SU-DHL-6 (cell line): ENCODE measurements around the gene SEZ6L2.

Experiments
- EZH2phosphoT487 ChIP-seq: fragments of 200-600 bp; sonication (generic), shearing (Covaris generic); conservative IDR thresholded peaks from 2 replicates; pipeline ENCODE4 v1.6.1; 2018; ENCODE audit warnings: mild to moderate bottlenecking, antibody characterized with exemption, low read length, moderate library complexity, mixed read lengths
- TF ChIP-seq, protein P1 (sequence below): fragments of 200-600 bp; sonication (generic); IDR thresholded peaks from one replicate; pipeline ENCODE4 v1.5.1; 2017; ENCODE audit warnings: antibody characterized with exemption, mild to moderate bottlenecking, low read length, moderate library complexity; ENCODE audit not compliant: insufficient read depth, poor library complexity, severe bottlenecking

DNA sequence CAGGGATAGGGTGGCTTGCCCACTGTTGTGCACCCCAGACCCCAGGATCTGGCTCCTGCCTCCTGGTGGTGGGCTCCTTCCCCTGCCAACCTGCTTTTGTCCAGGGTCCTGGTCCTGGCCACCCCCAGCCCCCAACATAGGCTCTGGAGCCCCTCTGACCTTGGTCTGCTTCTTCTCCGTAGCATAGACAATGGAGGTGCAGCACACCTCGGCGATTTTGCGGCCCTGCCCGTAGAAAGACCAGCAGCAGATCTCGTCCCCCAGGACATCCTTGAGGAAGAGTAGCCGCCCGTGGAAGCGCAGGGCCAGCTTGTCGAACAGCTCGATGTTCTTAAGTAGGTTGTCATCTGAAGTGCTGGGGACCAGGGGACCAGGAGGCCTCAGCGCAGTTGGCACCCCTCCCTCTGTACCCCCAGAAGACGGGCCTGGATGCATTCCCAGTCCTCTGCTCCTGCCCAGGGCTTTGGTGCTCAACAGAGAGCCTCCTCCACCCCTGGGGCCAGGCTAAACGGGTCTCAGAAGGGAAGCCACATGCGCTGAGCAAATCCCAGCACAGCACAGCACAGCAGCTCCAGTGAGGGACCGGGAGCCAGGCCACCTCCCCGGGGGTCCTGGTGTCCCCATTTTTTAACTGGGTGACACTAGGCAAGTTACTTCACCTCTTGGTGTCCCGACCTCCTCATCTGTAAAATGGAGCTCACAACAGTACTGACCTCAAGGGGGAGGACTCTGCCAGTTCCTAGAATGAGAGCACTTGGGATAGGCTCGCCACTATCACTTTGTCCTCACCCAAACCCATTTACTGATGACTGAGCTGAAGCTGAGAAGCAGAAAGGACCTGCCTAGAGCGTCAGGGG lies 11.7 kb upstream of the SEZ6L2 start:
- TF ChIP-seq, protein P1, sequence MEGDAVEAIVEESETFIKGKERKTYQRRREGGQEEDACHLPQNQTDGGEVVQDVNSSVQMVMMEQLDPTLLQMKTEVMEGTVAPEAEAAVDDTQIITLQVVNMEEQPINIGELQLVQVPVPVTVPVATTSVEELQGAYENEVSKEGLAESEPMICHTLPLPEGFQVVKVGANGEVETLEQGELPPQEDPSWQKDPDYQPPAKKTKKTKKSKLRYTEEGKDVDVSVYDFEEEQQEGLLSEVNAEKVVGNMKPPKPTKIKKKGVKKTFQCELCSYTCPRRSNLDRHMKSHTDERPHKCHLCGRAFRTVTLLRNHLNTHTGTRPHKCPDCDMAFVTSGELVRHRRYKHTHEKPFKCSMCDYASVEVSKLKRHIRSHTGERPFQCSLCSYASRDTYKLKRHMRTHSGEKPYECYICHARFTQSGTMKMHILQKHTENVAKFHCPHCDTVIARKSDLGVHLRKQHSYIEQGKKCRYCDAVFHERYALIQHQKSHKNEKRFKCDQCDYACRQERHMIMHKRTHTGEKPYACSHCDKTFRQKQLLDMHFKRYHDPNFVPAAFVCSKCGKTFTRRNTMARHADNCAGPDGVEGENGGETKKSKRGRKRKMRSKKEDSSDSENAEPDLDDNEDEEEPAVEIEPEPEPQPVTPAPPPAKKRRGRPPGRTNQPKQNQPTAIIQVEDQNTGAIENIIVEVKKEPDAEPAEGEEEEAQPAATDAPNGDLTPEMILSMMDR = no peak
- no peak for TF ChIP-seq EZH2phosphoT487
